HEK293T (cell line): ENCODE results near the gene DMD.

ENCODE experiments used
- ELF4 ChIP-seq: fragments of 450-650 bp; IDR thresholded peaks from 2 replicates; pipeline ENCODE4 v1.6.1; 2017; ENCODE audit warnings: antibody characterized with exemption
- FOXA1 ChIP-seq: fragments of 450-650 bp; IDR thresholded peaks from 2 replicates; pipeline ENCODE4 v1.6.1; 2016; ENCODE audit warnings: mild to moderate bottlenecking
- PKNOX1 ChIP-seq: fragments of 450-650 bp; IDR thresholded peaks from 2 replicates; pipeline ENCODE4 v1.6.1; 2016
- SUZ12 ChIP-seq: fragments of 450-650 bp; IDR thresholded peaks from 2 replicates; pipeline ENCODE4 v1.6.1; 2016; ENCODE audit warnings: mild to moderate bottlenecking

- TF ChIP-seq ELF4 (no peak), PKNOX1 (no peak), SUZ12 (no peak), FOXA1 (no peak)
Observed at GRCh38 chrX:31233941-31234496, 1977.3 kb downstream of the DMD start.
